ENCODE results near the gene PDGFRB.

Gene PDGFRB

GRCh38 chr5:150153957-150154617, 1.6 kb downstream of the PDGFRB start:
- Histone ChIP-seq H2AK5ac (ENCODE audit: low read depth, low read length) (peak overlapping the region; percentile 43), H3K14ac (ENCODE audit: low read length) (no peak overlapping the region), H2BK5ac (ENCODE audit: low read length) (peak overlapping the region; percentile 77), H2BK15ac (ENCODE audit: low read length) (peak overlapping the region; percentile 53), H3K4me3 (ENCODE audit: low read length in 2 of 2) (no peak overlapping the region), H2AFZ (ENCODE audit: low read length) (peak overlapping the region; percentile 14), H3K27ac (replicated peaks; ENCODE audit: low read length) (peak overlapping the region; percentile 39), H4K8ac (ENCODE audit: low read depth, low read length) (no peak overlapping the region), H3K27me3 (ENCODE audit: control insufficient read depth in 3 of 3, insufficient read depth in 3 of 3, low read depth in 1 of 3, low read length in 3 of 3) (no peaks in the 10 kb centered on the region), H2BK120ac (ENCODE audit: low read depth, low read length) (peak overlapping the region; percentile 53), H3K9ac (ENCODE audit: low read depth, low read length, poor library complexity) (no peak overlapping the region), H3K79me1 (ENCODE audit: low read depth, low read length) (no peaks in the 10 kb centered on the region), H3K4me2 (ENCODE audit: insufficient read depth, low read length, poor library complexity, severe bottlenecking) (no peak overlapping the region), H3K9me3 (replicated peaks in 1 of 2; ENCODE audit: control insufficient read depth in 2 of 2, insufficient read depth in 1 of 2, low read depth in 1 of 2, low read length in 2 of 2) (no peaks in the 10 kb centered on the region), H2BK12ac (ENCODE audit: low read length) (peak overlapping the region; percentile 7), H3K4me1 (ENCODE audit: control insufficient read depth in 2 of 2, insufficient read depth in 1 of 2, low read depth in 1 of 2, low read length in 2 of 2) (peaks cover 31% of the 10 kb centered on the region in 2 donors), H3K18ac (ENCODE audit: low read length) (peak overlapping the region; percentile 66), H3K23ac (ENCODE audit: low read depth, low read length, poor library complexity) (no peak overlapping the region), H3K4ac (ENCODE audit: low read length) (no peak overlapping the region), H3K36me3 (replicated peaks in 1 of 2; ENCODE audit: control insufficient read depth in 2 of 2, insufficient read depth in 2 of 2, low read length in 2 of 2) (no peaks in the 10 kb centered on the region), H4K91ac (ENCODE audit: low read depth, low read length, poor library complexity) (no peak overlapping the region)
- DNase-seq (ENCODE audit: low spot score), result no peak
- WGBS, 2 donors (ENCODE audit: extremely low coverage in 2 of 2, insufficient read length in 2 of 2, insufficient replicate concordance in 1 of 2), result no CpG with 5 or more reads among the region's 9 CpGs

- Histone ChIP-seq H3K18ac (ENCODE audit: low read length) (peak overlapping the region; percentile 58), H3K79me1 (ENCODE audit: low read depth, low read length) (no peaks in the 10 kb centered on the region), H2AK5ac (ENCODE audit: low read depth, low read length) (no peak overlapping the region), H3K36me3 (replicated peaks in 1 of 2; ENCODE audit: control insufficient read depth in 2 of 2, insufficient read depth in 2 of 2, low read length in 2 of 2) (no peaks in the 10 kb centered on the region), H3K14ac (ENCODE audit: low read length) (no peak overlapping the region), H3K4me1 (ENCODE audit: control insufficient read depth in 2 of 2, insufficient read depth in 1 of 2, low read depth in 1 of 2, low read length in 2 of 2) (peaks cover 28 to 31% of the 10 kb centered on the region in 2 donors), H3K9ac (ENCODE audit: low read depth, low read length, poor library complexity) (no peak overlapping the region), H4K8ac (ENCODE audit: low read depth, low read length) (no peak overlapping the region), H2BK15ac (ENCODE audit: low read length) (no peak overlapping the region), H3K27me3 (ENCODE audit: control insufficient read depth in 3 of 3, insufficient read depth in 3 of 3, low read depth in 1 of 3, low read length in 3 of 3) (no peaks in the 10 kb centered on the region), H3K4me3 (ENCODE audit: low read length in 2 of 2) (no peak overlapping the region), H4K91ac (ENCODE audit: low read depth, low read length, poor library complexity) (no peak overlapping the region), H2BK12ac (ENCODE audit: low read length) (no peak overlapping the region), H2BK5ac (ENCODE audit: low read length) (peak overlapping the region; percentile 15), H3K23ac (ENCODE audit: low read depth, low read length, poor library complexity) (no peak overlapping the region), H3K4ac (ENCODE audit: low read length) (no peak overlapping the region), H2AFZ (ENCODE audit: low read length) (no peak overlapping the region), H2BK120ac (ENCODE audit: low read depth, low read length) (no peak overlapping the region), H3K9me3 (replicated peaks in 1 of 2; ENCODE audit: control insufficient read depth in 2 of 2, insufficient read depth in 1 of 2, low read depth in 1 of 2, low read length in 2 of 2) (no peaks in the 10 kb centered on the region), H3K27ac (replicated peaks; ENCODE audit: low read length) (no peak overlapping the region), H3K4me2 (ENCODE audit: insufficient read depth, low read length, poor library complexity, severe bottlenecking) (no peak overlapping the region)
- no CpG with 5 or more reads among the region's 2 CpGs for WGBS, 2 donors (ENCODE audit: extremely low coverage in 2 of 2, insufficient read length in 2 of 2, insufficient replicate concordance in 1 of 2)
- no peak for DNase-seq (ENCODE audit: low spot score)
These were observed 2.2 kb downstream of the PDGFRB start for GRCh38 chr5:150153483-150153882.

DNA sequence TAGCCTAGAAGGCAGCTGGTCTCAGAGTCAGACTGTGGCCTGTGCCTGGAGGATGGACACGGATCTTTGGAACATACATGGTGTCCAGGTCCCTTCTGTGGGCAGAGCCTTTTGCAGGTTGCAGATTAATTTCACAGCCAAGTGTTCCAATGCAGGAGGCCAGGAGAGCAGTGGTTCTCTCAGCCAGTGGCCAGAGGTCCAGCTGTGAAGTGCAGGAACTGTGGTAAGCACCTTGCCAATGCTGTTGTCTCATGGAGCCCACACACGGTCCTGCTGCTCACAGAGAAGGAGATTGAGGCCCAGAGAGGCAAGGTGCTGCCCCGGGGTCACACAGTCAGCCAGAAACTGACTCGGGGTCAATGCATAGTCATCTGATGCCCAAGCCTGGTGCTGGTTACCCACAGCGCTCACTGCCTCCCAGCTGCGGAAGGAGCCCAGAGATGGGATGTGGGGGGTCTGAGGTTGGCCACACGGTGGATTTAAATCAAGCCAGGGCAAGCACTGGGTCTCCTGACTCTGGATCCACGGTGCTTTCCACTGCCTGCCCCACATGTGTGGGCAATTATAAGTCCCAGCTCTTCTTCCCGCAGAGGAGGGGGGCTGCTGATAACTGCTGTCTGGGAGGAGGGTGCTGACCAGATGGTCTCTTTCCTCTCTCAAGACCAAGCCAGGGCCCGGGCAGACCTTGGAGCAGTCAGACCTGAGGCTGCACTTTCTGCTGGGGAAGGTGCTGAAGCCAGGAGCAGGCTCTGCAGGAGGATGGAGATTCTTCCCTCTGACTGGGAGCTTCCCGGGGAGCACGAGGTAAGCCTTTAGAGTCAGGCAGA, 2.8 kb downstream of the PDGFRB start:
- Histone ChIP-seq H3K79me1 (ENCODE audit: low read depth, low read length) (no peaks in the 10 kb centered on the region), H2BK15ac (ENCODE audit: low read length) (no peak overlapping the region), H3K23ac (ENCODE audit: low read depth, low read length, poor library complexity) (no peak overlapping the region), H2BK12ac (ENCODE audit: low read length) (peak overlapping the region; percentile 51), H2AK5ac (ENCODE audit: low read depth, low read length) (peak overlapping the region; percentile 51), H2AFZ (ENCODE audit: low read length) (no peak overlapping the region), H2BK120ac (ENCODE audit: low read depth, low read length) (no peak overlapping the region), H3K4me2 (ENCODE audit: insufficient read depth, low read length, poor library complexity, severe bottlenecking) (no peak overlapping the region), H3K14ac (ENCODE audit: low read length) (peak overlapping the region; percentile 72), H4K8ac (ENCODE audit: low read depth, low read length) (no peak overlapping the region), H3K4ac (ENCODE audit: low read length) (no peak overlapping the region), H3K27me3 (ENCODE audit: control insufficient read depth in 3 of 3, insufficient read depth in 3 of 3, low read depth in 1 of 3, low read length in 3 of 3) (no peaks in the 10 kb centered on the region), H2BK5ac (ENCODE audit: low read length) (peak overlapping the region; percentile 15), H4K91ac (ENCODE audit: low read depth, low read length, poor library complexity) (no peak overlapping the region), H3K36me3 (replicated peaks in 1 of 2; ENCODE audit: control insufficient read depth in 2 of 2, insufficient read depth in 2 of 2, low read length in 2 of 2) (no peaks in the 10 kb centered on the region), H3K18ac (ENCODE audit: low read length) (peak overlapping the region; percentile 39), H3K4me3 (ENCODE audit: low read length in 2 of 2) (no peak overlapping the region), H3K9me3 (replicated peaks in 1 of 2; ENCODE audit: control insufficient read depth in 2 of 2, insufficient read depth in 1 of 2, low read depth in 1 of 2, low read length in 2 of 2) (no peaks in the 10 kb centered on the region), H3K9ac (ENCODE audit: low read depth, low read length, poor library complexity) (peak overlapping the region; percentile 54), H3K27ac (replicated peaks; ENCODE audit: low read length) (no peak overlapping the region), H3K4me1 (ENCODE audit: control insufficient read depth in 2 of 2, insufficient read depth in 1 of 2, low read depth in 1 of 2, low read length in 2 of 2) (peaks cover 21 to 29% of the 10 kb centered on the region in 2 donors)
- no peak for DNase-seq (ENCODE audit: low spot score)
- no CpG with 5 or more reads among the region's 12 CpGs for WGBS, 2 donors (ENCODE audit: extremely low coverage in 2 of 2, insufficient read length in 2 of 2, insufficient replicate concordance in 1 of 2)

DNA sequence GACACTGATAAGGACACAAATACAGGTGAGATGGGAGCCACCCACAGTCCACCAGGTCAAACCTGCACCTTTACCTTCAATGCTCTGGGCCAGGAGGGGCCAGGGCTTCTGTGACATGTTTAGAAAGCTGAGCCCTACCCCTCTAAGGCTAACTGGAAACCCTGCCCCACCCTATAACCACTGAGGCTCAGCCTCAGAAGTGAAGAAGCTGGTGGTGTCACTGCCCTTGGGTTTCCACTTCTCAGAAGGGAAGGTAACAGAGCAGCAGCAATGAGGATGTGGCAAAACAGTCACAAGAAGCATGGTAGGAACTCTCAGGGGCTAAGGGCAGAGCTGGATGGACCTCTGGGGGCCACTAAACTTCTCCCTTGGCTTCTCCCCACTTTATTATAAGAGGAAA, 6.0 kb downstream of the PDGFRB start:
- Histone ChIP-seq H2AFZ (ENCODE audit: low read length) (no peak overlapping the region), H3K27me3 (ENCODE audit: control insufficient read depth in 3 of 3, insufficient read depth in 3 of 3, low read depth in 1 of 3, low read length in 3 of 3) (no peaks in the 10 kb centered on the region), H4K8ac (ENCODE audit: low read depth, low read length) (no peak overlapping the region), H2BK15ac (ENCODE audit: low read length) (no peak overlapping the region), H3K4me3 (ENCODE audit: low read length in 2 of 2) (no peak overlapping the region), H3K36me3 (replicated peaks in 1 of 2; ENCODE audit: control insufficient read depth in 2 of 2, insufficient read depth in 2 of 2, low read length in 2 of 2) (no peaks in the 10 kb centered on the region), H4K91ac (ENCODE audit: low read depth, low read length, poor library complexity) (no peak overlapping the region), H2AK5ac (ENCODE audit: low read depth, low read length) (no peak overlapping the region), H3K18ac (ENCODE audit: low read length) (no peak overlapping the region), H3K23ac (ENCODE audit: low read depth, low read length, poor library complexity) (no peak overlapping the region), H2BK120ac (ENCODE audit: low read depth, low read length) (no peak overlapping the region), H3K27ac (replicated peaks; ENCODE audit: low read length) (no peak overlapping the region), H3K4me1 (ENCODE audit: control insufficient read depth in 2 of 2, insufficient read depth in 1 of 2, low read depth in 1 of 2, low read length in 2 of 2) (peaks cover 23 to 27% of the 10 kb centered on the region in 2 donors), H3K9ac (ENCODE audit: low read depth, low read length, poor library complexity) (no peak overlapping the region), H2BK5ac (ENCODE audit: low read length) (no peak overlapping the region), H3K79me1 (ENCODE audit: low read depth, low read length) (no peaks in the 10 kb centered on the region), H3K9me3 (replicated peaks in 1 of 2; ENCODE audit: control insufficient read depth in 2 of 2, insufficient read depth in 1 of 2, low read depth in 1 of 2, low read length in 2 of 2) (no peaks in the 10 kb centered on the region), H3K14ac (ENCODE audit: low read length) (no peak overlapping the region), H3K4ac (ENCODE audit: low read length) (no peak overlapping the region), H2BK12ac (ENCODE audit: low read length) (no peak overlapping the region), H3K4me2 (ENCODE audit: insufficient read depth, low read length, poor library complexity, severe bottlenecking) (no peak overlapping the region)
- no peak for DNase-seq (ENCODE audit: low spot score)

All from neuronal stem cell (in vitro differentiated cells).